SJSA1 (cell line): Measurements from ENCODE around the gene SHANK2. TPM values are rescaled to one million over a fixed set of nuclear protein-coding genes. Genes with fewer than 3 reads are reported as not detected.
A peak's percentile ranks its signal among the peaks of the same experiment; 100 is the strongest.

Experiments
- DNase-seq, 2 experiments: peaks; one replicate each; pipeline ENCODE4 v3.0.0-alpha.2; 2015 to 2020; ENCODE audit warnings: low spot score in 2 of 2, low read depth in 1 of 2
- H3K27ac ChIP-seq: fragments of 250-450 bp; sonication (Bioruptor Pico); 2 replicates; pipeline ENCODE4 v1.5.1; 2020; ENCODE audit warnings: mild to moderate bottlenecking, moderate library complexity
- H3K27me3 ChIP-seq: fragments of 250-450 bp; sonication (Bioruptor Pico); replicated peaks from 2 replicates; pipeline ENCODE4 v1.5.1; 2020; ENCODE audit warnings: mild to moderate bottlenecking, moderate library complexity
- H3K36me3 ChIP-seq: fragments of 250-450 bp; sonication (Bioruptor Pico); 2 replicates; pipeline ENCODE4 v1.5.1; 2020; ENCODE audit warnings: mild to moderate bottlenecking
- H3K4me1 ChIP-seq: fragments of 250-450 bp; sonication (Bioruptor Pico); replicated peaks from 2 replicates; pipeline ENCODE4 v1.6.1; 2021; ENCODE audit warnings: mild to moderate bottlenecking
- H3K4me3 ChIP-seq: fragments of 250-450 bp; sonication (Bioruptor Pico); 2 replicates; pipeline ENCODE4 v1.5.1; 2020; ENCODE audit warnings: mild to moderate bottlenecking
- H3K9me3 ChIP-seq: fragments of 250-450 bp; sonication (Bioruptor Pico); replicated peaks from 2 replicates; pipeline ENCODE4 v1.5.1; 2020; ENCODE audit warnings: mild to moderate bottlenecking
- total RNA-seq: library from RNA; depleted of rRNA; stranded (reverse); fragments of >200 nt; shearing (Covaris generic); gene quantifications from 2 replicates; pipeline ENCODE4 v1.2.3, GENCODE V29; 2014

Gene SHANK2
- total RNA-seq, 1 experiment from 2014 or later, result 10.7 TPM

DNA sequence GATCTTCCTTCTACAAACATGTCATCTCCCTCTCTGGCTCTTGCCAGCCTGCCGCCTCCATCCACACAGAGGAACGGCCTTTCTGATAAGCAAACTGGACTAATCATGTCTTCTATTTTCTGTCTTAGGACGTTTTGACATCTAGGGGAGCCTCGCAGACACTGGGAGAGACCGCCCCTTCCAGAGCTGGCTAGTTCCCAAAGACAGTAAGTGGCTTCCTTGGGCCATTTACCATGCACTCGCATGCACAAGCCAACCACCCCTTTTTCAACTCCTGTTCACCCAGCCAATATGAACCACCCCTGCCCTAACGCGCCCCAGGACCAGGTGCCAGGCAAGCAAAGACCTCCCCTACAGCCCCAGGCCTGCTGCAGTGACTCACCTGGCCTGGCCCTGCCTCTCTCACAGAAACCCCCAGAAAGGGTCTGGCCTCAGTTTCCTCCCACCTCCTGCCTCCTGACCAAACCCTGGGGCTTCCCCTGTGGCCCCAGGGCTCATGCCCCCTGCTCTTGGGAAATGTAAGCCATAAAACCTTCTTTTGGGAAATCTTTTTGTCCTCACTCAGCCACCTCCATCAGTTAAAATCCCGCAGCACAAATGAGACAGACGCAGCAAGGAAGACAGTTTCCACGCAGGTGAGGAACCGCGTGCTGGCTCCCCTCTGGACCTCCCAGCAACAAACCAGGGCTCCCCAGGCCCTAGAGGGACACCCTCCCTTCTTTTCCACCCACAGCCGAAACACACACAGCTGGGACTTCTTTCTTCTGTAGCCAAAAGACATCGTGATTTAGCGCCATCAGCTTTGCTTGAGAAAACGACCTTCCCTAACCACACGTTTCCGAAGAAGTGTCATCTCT lies 38.5 kb downstream of the SHANK2 start:
- DNase-seq, result no peak
- Histone ChIP-seq H3K27me3 (no peaks in the 10 kb centered on the region), H3K4me1 (no peaks in the 10 kb centered on the region), H3K36me3 (no peaks in the 10 kb centered on the region), H3K9me3 (no peaks in the 10 kb centered on the region), H3K27ac (no peak overlapping the region), H3K4me3 (no peak overlapping the region)

DNA sequence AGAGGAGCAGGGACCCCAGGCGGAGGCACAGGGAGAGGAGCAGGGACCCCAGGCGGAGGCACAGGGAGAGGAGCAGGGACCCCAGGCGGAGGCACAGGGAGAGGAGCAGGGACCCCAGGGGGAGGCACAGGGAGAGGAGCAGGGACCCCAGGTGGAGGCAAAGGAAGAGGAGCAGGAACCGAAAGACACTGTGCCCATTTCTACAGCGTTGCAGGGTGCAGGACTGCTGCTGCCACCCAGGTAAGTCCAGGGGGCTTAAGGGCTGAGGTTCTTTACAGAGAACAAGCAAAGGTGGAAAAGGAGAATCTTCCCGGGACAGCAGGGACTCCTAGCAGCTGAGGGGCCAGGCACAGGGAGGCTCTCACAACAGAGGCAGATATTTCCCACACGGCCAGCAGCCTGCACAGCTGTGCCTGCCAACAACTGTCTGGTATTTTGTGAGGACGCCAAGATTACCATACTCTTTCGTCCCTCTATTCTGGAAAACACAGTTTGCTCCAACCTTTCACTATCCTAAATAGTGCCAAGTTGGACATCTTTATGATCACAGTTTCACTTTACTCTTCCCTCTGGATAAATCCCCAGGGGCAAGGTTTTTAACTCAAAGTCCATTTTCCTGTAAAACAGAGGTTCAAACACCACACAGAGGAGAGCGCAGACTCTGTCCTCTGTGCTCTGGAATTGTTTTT lies 39.4 kb downstream of the SHANK2 start:
- Histone ChIP-seq H3K27ac (no peak overlapping the region), H3K36me3 (no peaks in the 10 kb centered on the region), H3K4me3 (no peak overlapping the region), H3K9me3 (no peaks in the 10 kb centered on the region), H3K4me1 (no peaks in the 10 kb centered on the region), H3K27me3 (no peaks in the 10 kb centered on the region)
- no peak for DNase-seq

DNA sequence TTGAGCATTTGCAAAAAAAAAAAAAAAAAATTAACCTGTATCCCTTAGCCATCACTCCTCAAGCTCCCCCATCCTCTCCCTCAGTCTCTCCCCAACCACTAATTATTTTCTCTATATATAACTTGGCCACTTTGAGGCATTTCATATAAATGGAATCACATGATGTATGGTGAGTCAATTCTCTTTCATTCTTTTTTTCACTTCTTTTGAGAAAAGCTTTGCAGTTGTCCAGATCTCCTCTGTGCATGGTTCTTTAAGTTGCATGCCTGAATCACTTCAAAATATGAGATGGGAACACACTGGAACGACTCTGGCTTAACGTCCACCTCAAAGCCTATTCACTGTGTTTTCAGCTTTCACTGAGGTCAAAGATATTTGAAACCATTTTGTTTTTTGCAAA lies 40.7 kb downstream of the SHANK2 start:
- H3K36me3 ChIP-seq, result no peaks in the 10 kb centered on the region
- no peaks in the 10 kb centered on the region for H3K27me3 ChIP-seq
- H3K27ac ChIP-seq, result no peak overlapping the region
- peaks cover 2% of the 10 kb centered on the region for H3K4me1 ChIP-seq
- no peaks in the 10 kb centered on the region for H3K9me3 ChIP-seq
- no peak overlapping the region for H3K4me3 ChIP-seq
- DNase-seq, result no peak

DNA sequence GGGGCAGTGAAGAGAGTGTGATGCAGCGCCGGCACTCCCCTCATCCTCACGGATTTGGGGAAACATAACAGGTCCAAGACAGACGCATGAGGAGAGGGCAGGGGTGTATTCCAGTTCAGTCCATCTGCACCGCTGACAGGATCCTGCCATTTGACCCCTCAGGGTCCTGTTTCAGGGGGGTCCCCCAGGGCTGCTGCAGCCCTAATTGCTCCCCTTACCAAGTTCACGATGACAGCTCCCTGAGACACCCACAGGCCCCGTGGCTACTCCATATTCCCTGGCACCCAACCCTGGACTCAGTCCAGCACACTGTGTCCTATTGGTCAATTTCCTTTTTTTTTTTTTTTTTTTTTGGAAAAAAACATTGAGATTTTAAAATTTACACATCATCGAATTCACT lies 41.5 kb downstream of the SHANK2 start:
- peaks cover 9% of the 10 kb centered on the region for H3K4me1 ChIP-seq
- no peaks in the 10 kb centered on the region for H3K27me3 ChIP-seq
- H3K9me3 ChIP-seq, result no peaks in the 10 kb centered on the region
- H3K27ac ChIP-seq, result no peak overlapping the region
- no peaks in the 10 kb centered on the region for H3K36me3 ChIP-seq
- H3K4me3 ChIP-seq, result no peak overlapping the region
- DNase-seq, result no peak

DNA sequence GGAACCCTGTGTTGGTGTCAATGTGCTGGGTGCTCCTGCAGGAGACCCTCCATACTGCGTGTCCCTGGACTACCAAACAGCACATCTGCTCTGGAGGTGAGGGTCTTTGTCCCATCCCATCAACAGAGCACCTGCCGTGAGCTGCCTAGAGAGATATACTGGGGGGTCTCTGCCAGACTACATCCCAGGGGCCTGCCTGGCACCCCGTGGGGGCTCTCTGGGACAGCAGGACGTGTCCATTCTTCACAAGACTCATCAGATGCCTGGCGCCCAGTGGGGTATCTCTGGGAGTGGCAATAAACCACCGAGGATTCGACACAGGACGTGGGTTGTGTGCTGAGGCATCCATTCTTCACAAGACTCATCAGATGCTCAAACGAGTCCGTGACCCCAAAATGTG lies 42.7 kb downstream of the SHANK2 start:
- DNase-seq, result no peak
- H3K27ac ChIP-seq, result no peak overlapping the region
- no peaks in the 10 kb centered on the region for H3K36me3 ChIP-seq
- H3K27me3 ChIP-seq, result no peaks in the 10 kb centered on the region
- no peak overlapping the region for H3K4me3 ChIP-seq
- no peaks in the 10 kb centered on the region for H3K9me3 ChIP-seq
- peaks cover 14% of the 10 kb centered on the region for H3K4me1 ChIP-seq

DNA sequence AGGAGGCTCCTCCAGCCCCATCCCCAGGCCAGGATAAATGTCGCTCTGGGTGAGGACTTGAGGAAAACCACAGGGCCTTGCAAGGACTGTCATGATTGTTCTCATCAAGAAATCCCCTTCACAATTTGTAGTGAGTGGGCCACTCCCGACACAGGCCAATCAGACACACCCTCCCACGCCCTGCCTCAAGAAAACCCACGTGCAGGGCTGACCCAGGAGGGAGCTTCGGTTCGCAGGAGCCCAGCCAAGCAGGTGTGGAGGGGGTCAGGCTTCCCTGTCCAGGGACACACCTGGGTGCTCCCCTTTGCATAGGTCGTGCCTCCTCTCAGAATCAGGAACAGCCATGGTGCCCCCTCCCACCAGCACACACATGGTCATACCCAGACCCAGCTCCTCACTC lies 43.2 kb downstream of the SHANK2 start:
- Histone ChIP-seq H3K4me3 (no peak overlapping the region), H3K27me3 (no peaks in the 10 kb centered on the region), H3K36me3 (no peaks in the 10 kb centered on the region), H3K27ac (no peak overlapping the region), H3K9me3 (no peaks in the 10 kb centered on the region), H3K4me1 (peaks cover 14% of the 10 kb centered on the region)
- DNase-seq, result no peak

DNA sequence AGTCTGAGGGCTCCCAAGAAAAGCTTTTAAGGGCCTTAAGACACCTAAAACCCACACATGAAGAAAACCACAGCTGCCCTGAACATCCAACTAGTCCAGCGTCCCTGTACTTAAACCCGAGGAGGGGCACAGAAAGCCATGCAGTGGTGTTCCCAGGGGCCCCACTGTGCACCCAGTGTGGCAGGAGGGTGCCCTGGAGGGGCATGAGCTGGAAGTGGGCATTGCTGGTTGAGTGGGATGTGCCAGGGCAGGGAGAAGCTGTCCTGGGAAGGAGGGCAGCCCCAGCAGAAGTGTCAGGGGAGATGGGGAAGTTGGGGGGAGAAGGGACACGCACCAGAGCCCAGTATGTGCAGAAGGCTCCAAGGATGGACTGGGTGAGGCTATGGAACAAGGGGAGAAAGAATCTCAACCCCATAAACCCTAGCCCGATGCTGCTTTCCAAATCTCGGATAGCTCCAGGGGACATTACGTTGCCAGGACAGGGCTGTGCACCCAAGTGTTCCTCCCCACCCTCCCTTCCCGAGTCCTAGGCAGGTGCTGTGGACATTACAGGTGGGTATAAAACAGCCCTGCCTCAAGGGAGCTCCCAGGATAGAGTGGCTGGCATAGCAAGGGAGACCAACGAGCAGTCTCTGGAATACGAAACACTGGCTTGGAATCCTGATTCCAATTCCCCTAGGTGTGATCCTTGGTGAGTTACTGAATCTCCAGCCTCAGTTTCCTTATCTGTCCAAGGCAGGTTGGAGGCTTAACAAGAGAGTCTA lies 44.2 kb downstream of the SHANK2 start:
- H3K4me3 ChIP-seq, result no peak overlapping the region
- peaks cover 14% of the 10 kb centered on the region for H3K4me1 ChIP-seq
- no peak overlapping the region for H3K27ac ChIP-seq
- H3K27me3 ChIP-seq, result no peaks in the 10 kb centered on the region
- no peaks in the 10 kb centered on the region for H3K36me3 ChIP-seq
- DNase-seq, result no peak
- no peaks in the 10 kb centered on the region for H3K9me3 ChIP-seq

DNA sequence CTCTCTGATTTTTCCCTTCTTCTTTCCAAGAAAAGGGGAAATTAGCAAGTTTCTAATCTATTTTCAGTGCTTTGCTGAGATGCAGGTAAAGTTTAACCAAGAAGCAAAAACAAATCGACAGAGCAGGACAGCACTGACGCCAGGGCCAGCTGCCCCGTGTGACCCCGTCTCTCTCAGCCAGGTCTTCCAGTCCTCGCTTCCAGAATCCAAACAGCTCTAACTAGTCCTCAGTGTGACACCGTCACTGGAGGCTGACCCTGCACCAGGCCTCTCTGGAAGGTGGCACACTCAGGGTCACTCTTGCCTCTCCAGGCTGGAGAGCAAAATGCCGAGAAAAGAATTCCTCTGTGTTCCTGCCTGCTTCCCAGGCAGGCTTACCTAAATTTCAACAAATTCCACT lies 44.8 kb downstream of the SHANK2 start:
- Histone ChIP-seq H3K4me3 (no peak overlapping the region), H3K27me3 (no peaks in the 10 kb centered on the region), H3K36me3 (no peaks in the 10 kb centered on the region), H3K4me1 (peaks cover 14% of the 10 kb centered on the region), H3K9me3 (no peaks in the 10 kb centered on the region), H3K27ac (no peak overlapping the region)
- no peak for DNase-seq

DNA sequence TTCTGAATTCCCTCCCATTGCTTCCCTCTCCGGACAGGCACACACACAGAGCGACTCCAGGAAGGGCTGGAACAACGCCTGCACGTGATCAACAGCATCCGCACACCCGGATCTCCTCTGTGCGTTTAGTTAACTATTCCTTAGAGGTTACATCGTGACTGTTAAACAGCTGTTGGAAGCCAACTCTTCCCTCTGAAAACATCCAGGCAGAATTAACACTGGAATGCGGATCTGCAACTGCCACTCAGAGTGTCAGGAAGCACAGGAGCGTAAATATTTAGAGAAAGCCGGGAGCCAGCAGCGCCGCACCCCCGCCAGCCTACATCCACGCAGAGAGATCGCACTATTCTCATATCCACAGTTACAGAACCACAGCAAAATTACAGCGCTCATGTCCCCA lies 46.2 kb downstream of the SHANK2 start:
- Histone ChIP-seq H3K4me1 (peaks cover 14% of the 10 kb centered on the region), H3K36me3 (no peaks in the 10 kb centered on the region), H3K4me3 (no peak overlapping the region), H3K27me3 (no peaks in the 10 kb centered on the region), H3K27ac (no peak overlapping the region), H3K9me3 (no peaks in the 10 kb centered on the region)
- DNase-seq, result peak in 1 of 2 experiments; percentile 34

DNA sequence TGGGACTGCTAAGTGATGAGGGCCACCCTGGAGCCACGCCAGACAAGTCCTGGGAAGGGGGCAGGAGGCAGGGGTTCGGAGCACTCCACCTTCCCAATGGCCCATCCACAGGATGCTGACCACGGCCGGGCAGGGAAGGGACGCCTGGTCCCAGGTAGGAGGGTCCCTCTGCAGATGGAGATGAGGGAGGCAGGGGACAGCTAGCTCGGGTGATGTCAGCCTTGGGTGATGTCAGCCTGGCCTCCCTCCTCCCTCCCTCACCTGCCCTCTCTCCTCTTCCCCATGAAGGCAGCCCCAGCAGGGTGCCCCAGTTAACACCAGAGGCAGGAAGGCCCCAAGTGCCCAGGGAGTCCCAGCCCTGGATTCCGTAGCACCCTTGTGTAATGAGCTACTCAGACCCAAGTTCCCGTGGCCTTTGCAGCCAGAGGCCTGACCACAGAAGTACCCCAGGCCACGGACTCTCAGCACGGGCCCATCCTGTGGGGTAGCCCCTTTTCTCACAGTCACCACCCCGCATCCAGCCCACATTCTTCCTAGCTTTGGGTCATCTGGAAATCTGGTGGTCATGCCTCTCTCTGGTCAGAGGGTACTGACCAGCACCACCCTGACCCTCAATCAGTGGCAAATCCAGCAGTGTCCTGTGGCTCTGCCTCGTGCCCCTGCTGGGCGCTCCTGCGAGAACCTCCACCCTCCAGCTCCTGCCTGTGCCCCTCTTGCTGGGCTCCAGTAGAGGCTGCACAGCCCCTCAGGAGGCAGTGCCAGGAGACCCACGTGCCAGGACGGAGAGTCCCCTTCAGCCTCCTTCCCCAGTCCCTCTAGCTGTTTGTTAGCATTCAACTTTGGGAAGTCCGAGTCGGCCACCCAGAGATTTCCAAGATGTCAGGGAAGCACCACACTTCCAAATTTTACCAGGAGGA lies 47.4 kb downstream of the SHANK2 start:
- H3K9me3 ChIP-seq, result no peaks in the 10 kb centered on the region
- H3K4me1 ChIP-seq, result peaks cover 17% of the 10 kb centered on the region
- H3K27me3 ChIP-seq, result no peaks in the 10 kb centered on the region
- no peak overlapping the region for H3K4me3 ChIP-seq
- no peak for DNase-seq
- H3K27ac ChIP-seq, result no peak overlapping the region
- H3K36me3 ChIP-seq, result no peaks in the 10 kb centered on the region

DNA sequence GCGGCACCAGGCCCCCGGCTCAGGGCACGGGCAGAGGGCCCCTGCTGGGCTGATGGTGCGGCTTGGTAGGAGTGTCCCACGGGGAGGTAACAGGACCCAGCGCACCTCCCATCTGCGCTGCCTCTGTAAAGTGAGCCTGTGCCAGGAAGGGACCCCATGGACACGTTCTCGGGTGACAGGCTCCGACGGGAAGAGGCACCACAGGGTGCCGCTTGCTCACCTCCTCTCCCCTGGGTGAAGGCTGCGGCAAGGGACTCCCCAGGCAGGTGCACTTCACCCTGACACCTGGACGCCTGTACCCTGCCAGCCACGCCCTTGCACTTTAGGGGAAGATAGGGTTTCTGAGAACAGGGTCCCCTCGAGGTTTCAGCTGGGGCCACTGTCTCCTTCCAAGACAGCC lies 48.1 kb downstream of the SHANK2 start:
- no peak for DNase-seq
- no peaks in the 10 kb centered on the region for H3K9me3 ChIP-seq
- H3K4me3 ChIP-seq, result no peak overlapping the region
- no peaks in the 10 kb centered on the region for H3K27me3 ChIP-seq
- H3K4me1 ChIP-seq, result peaks cover 18% of the 10 kb centered on the region
- no peaks in the 10 kb centered on the region for H3K36me3 ChIP-seq
- no peak overlapping the region for H3K27ac ChIP-seq

DNA sequence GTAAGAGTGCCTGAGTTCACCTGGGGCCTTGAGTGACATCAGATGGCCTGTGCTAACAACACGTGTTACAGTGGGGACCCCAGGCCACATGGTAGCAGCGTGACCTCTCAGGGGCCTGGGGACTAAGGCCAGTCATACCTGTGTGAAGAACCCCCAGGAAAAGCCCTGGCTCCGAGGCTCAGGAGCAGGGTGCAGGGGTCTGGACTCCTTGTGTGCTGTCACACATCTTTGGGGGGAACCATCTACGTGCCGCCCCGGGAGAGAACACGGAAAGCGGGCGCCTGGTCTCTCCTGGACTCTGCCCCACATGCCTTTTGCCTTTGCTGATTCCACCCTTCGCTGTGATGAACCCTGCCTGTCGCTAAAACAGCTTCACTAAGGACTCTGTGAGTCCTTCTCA lies 48.7 kb downstream of the SHANK2 start:
- Histone ChIP-seq H3K36me3 (no peaks in the 10 kb centered on the region), H3K4me1 (peaks cover 18% of the 10 kb centered on the region), H3K27me3 (no peaks in the 10 kb centered on the region), H3K27ac (no peak overlapping the region), H3K4me3 (no peak overlapping the region), H3K9me3 (no peaks in the 10 kb centered on the region)
- DNase-seq, result no peak

DNA sequence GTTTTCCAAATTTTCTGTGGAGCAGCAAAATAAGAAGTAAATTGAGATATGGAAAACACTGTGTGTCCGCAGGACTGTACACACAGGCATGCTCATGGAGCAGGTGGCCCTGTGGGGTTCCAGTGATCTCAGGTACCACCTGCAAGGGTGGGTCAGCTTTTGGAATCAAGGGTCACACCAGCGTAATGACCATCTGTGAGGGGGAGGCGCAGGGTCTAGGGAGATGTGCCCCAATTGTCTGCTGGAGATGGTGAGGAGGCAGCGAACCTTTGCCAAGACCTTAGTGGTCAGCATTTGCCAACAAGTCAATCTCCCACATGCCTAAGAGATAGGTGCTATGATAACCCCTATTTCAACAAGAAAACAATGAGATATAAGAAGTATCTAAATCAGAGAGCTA lies 49.4 kb downstream of the SHANK2 start:
- H3K36me3 ChIP-seq, result no peaks in the 10 kb centered on the region
- H3K27me3 ChIP-seq, result no peaks in the 10 kb centered on the region
- H3K9me3 ChIP-seq, result no peaks in the 10 kb centered on the region
- no peak overlapping the region for H3K4me3 ChIP-seq
- no peak overlapping the region for H3K27ac ChIP-seq
- peaks cover 18% of the 10 kb centered on the region for H3K4me1 ChIP-seq
- DNase-seq, result no peak
